Anterior cingulate cortex (tissue), 58 donors: Measurements from ENCODE around the gene TTLL3.

Experiments used
- DNase-seq, 58 donors: peaks; one replicate each; lab custom pipeline; 2025; lab: John Stamatoyannopoulos, UW

The TTLL3 gene

DNA sequence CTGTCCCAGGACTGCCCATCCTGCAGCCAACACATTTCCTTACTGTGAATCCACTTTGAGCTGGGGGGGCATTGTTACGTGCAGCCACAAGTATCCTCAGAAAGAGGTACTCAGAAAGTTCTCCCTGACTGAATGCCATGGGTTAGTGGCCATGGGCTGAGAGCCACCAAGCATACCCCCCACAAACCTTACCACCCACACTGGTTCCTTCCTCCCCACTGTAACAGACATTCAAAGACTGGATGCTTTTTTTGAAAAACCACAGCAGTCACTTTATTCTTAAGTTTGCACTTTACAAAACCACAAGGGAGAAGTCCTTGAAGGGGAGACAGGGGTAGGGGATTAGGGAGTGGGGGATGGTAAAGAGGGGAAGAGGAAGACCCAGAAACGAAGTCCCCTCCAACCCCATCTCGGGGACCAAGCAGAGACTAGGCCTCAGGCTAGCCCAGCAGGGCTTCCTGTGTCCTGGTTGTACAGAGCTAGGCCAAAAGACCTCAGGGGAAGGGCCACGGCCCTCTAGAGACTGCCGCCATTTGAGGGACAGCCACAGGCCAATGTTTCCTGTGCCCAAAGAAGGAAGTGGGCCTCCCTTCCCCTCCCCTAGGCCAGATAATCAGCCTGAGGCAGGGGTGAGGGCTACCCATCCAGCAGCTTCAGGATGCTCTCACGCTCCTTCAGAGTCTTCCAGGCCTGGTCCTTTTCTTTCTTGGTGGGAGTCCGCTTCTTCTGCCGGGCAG, 30.2 kb upstream of the TTLL3 start:
- peak in 5 of 58 donors; percentile 44 to 64 (median 50) for DNase-seq

GRCh38 chr3:9780458-9780812, 29.6 kb upstream of the TTLL3 start:
- peak in 1 of 58 donors; percentile 29 for DNase-seq

DNA sequence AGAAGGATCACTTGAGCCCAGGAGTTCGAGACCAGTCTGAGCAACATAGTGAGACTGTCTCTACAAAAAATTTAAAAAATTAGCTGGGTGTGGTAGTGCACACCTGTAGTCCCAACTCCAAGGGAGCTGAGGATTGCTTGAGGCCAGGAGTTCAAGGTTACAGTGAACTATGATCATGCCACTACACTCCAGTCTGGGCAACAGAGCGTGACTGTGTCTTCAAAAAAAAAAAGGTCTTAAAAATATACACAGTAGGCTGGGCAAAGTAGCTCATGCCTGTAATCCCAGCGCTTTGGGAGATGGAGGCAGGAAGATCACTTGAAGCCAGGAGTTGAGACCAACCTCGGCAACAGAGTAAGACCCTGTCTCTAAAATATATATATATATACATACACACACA, 29.2 kb upstream of the TTLL3 start:
- DNase-seq = no peak

DNA sequence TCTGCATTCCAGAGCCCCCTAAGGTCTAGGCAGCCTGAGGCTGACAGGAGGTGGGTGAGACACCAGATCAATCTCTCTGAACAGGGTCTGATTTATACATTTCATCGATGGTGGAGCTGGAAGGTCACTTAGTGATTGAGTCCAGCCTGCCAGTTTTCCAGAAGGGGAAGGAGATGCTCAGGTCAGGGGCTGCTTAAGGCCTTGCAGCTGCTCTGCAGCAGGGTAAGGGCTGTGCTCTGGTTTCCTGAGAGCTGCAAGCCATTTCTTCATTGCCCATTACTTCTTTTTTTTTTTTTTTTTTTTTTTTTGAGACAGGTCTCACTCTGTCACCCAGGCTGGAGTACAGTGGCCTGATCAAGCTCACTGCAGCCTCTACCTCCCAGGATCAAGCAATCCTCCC, 28.5 kb upstream of the TTLL3 start:
- no peak for DNase-seq

DNA sequence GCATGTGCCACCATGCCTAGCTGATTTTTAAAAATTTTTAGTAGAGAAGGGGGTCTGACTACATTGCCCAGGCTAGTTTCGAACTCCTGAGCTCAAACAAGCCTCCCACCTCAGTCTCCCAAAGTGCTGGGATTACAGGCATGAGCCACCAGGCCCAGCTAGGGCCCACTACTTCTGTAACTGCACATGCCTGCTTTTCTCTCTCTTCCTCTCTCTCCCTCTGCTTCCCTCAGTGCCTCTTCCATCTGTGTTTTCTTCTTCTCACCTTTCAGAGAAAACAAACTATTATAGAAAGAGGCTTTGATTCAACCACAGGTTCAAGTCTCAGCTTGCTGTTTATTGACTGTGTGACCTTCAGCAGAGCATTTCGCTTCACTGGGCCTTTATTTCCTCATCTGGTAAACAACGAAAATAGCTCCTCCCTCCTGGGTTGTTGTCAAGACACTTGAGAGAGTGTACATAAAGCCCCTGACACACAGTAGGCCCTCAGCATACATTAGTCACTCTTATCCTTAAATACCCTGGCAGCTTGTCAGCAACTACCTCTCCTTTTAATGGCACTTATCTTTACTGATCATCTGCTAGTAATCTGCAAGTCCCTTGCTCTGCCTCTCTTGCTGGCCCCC, 28.0 kb upstream of the TTLL3 start:
- no peak for DNase-seq

DNA sequence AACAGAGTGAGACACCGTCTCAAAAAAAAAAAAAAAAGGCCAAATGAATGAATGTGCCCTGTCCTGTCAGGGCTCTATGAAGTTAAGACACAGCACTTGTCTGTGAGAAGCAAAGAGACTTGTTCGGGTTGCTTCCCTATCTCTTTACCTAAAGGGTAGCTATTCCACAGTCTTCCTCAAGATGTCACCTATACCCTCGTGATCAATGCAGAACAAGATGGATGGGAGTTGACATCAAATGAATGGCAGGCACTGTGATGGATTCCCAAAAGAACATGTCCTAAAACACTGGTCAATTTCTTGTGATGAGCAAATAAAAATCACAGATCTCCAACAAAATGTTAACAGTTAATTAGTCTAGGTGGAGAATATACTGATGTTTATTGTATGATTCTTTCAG, 27.3 kb upstream of the TTLL3 start:
- DNase-seq = no peak

GRCh38 chr3:9783954-9784353, 26.1 kb upstream of the TTLL3 start:
- DNase-seq = peak in 17 of 58 donors; percentile 23 to 71 (median 40)

DNA sequence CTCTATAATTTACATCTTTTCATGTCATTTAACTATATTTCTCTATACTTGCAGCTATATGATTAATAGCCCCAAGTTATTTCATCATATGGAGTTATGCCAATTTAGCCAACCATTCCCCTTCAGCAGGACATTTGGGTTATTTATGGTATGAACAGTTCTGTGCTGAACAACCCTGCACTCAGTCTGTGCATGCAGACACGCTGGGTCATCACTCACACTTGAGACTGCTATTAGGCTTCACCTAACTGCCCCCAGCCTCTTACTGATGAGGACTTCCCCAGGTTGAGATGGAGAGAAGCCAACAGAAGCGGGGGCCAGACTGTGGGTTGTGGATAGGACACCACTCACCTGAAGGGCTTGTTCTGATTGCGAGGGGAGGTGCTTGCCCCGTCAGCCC, 25.1 kb upstream of the TTLL3 start:
- no peak for DNase-seq

- DNase-seq = no peak
Observed at GRCh38 chr3:9785602-9786001, 24.5 kb upstream of the TTLL3 start.

DNA sequence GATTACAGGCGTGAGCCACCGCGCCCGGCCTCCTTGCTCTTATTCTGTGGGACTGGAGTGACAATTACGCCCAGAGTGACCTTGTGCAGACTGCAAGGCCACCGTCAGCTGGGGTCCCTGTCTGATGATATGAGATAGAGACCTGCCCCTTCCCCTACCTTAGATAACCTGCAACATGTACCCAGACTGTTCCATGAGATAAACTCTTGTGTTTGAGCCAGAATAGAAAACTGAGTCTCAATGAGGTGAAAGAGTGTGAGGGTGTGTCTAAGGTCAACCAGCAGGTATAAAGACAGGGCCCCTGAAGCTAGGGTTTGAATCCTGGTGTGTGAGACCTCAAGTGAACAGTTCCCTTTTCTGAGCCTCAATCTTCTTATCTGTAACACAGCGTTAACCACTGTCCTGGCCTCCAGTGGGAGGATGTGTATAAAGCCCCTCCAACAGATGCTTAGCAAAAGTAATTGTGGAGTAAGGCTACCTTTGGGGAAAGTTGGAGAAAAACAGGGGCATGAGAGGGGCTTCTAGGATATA, 23.8 kb upstream of the TTLL3 start:
- DNase-seq = no peak

- DNase-seq = no peak
Observed at GRCh38 chr3:9786825-9787669, 23.0 kb upstream of the TTLL3 start.

- DNase-seq = no peak
Observed at GRCh38 chr3:9787714-9788113, 22.3 kb upstream of the TTLL3 start.

DNA sequence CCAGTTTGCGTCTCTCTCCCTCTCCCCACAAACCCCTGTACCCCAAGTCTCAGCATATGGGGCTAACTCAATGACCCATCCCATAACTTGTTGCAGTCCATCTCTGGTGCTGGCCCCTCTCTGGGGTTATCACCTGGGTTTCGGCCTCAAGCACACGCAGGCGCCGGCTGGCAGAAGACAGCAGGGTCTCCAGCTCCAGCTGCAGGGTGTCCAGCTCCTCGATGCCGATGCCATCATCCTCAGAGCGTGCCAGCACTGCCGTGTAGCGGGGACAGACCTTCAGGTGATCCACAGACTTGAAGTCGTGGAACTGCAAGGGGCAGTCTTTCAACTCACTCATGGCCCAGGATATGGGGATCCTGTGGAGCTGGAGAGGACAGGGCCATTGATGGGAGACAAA, 18.9 kb upstream of the TTLL3 start:
- no peak for DNase-seq

GRCh38 chr3:9791790-9792404, 18.2 kb upstream of the TTLL3 start:
- DNase-seq = no peak

DNA sequence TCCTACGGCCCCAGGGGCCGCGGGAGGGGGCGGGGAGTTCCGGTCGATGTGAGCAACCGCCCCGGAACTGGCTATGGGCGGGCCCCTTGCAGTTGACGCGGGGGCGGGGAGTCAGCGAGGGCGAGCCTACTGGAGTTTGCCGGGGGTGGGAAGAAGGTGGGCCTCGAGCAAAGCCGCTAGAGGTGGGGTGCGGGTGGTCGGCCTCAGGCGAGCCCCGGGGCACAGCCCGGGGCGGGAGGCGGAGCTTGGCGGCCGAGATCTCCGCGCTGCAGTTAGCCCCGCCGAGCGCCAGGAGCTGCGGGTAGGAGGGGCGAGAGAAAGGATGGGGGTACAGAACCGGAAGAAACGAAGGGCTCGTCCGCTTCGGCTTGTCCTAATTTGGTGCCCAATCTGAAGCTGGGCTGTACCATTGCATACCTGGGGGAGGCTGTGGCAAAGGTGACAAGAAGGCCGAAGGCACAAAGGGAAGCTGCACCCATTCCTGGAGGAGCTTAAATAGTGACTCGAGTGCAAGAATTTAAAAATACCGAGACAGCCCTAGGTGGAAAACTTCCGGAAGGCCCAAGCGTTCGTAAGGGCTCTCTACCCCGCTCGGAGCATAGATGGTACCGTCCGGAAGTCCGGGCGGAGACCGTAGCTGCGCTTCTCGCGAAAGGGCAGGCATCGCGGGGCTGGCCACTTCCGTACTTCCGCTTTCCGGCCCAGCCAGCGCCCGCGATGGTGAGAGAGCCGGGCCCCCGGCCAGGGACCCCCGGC, 17.5 kb upstream of the TTLL3 start, which contains the start of the genes ARPC4 and TADA3:
Gene ARPC4, plus strand, starts transcription at position 678 of the 756 bp plus-strand sequence. Its CDS starts 40 bp downstream, at position 718.
Gene TADA3, minus strand, starts transcription at position 69 of the 756 bp plus-strand sequence. CDS start 1,007 bp downstream, outside the sequence.
- peak; percentile 79 to 98 (median 93) for DNase-seq

- DNase-seq = peak in 1 of 58 donors; percentile 14
Observed at GRCh38 chr3:9793161-9793781, 16.8 kb upstream of the TTLL3 start.

GRCh38 chr3:9794400-9794799, 15.7 kb upstream of the TTLL3 start:
- DNase-seq = no peak

DNA sequence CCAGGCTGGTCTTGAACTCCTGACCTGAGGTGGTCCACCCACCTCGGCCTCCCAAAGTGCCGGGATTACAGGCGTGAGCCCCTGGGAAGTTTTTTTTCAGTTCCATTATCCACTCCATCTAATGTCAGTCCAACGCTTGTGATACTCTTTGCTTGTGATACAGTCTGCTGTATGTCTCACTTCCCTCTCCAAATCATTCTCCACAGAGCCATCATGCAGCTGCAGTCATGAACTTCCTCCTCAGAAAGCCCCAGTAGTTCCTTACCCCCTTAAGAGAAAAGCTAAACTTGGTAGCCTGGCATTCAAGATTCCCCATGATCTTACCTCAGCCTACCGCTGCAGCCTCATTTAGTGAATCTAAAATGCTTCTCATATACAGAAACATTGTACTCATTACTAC, 14.9 kb upstream of the TTLL3 start:
- no peak for DNase-seq
